ENCODE measurements around the gene RITA1.

DNA sequence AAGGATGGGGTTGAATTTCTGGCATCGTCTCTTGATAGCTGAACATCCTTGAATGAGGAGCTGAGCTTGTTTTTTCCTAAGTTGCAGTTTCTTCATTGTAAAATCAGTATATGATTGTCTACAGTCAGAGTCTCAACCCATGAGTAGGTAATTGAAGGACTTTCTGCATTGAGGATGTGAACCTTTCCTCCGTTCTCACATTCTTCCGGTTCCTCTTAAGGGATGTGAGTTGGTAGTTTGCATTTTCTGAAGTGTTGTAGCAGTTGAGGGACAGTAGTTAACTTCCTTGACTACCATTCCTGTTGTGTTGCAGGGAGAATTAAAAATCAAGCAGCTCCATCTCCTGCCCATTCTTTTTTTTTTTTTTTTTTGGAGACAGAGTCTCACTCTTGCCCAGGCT lies 54.9 kb downstream of the RITA1 start:
- TF ChIP-seq, protein P1, sequence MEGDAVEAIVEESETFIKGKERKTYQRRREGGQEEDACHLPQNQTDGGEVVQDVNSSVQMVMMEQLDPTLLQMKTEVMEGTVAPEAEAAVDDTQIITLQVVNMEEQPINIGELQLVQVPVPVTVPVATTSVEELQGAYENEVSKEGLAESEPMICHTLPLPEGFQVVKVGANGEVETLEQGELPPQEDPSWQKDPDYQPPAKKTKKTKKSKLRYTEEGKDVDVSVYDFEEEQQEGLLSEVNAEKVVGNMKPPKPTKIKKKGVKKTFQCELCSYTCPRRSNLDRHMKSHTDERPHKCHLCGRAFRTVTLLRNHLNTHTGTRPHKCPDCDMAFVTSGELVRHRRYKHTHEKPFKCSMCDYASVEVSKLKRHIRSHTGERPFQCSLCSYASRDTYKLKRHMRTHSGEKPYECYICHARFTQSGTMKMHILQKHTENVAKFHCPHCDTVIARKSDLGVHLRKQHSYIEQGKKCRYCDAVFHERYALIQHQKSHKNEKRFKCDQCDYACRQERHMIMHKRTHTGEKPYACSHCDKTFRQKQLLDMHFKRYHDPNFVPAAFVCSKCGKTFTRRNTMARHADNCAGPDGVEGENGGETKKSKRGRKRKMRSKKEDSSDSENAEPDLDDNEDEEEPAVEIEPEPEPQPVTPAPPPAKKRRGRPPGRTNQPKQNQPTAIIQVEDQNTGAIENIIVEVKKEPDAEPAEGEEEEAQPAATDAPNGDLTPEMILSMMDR (IDR thresholded peaks at IDR 0.05): no peak
- TF ChIP-seq POLR2A (IDR thresholded peaks at IDR 0.05): no peak

All from testis (tissue), 2 donors.